GM21737 (cell line): ENCODE data around the gene BTNL8.

ENCODE experiments used
- ATAC-seq: cut with Tn5 transposase; IDR thresholded peaks from one replicate; pipeline ENCODE4 v1.9.1; 2021; ENCODE audit warnings: mild to moderate bottlenecking, moderate library complexity; ENCODE audit not compliant: unreplicated experiment

The BTNL8 gene

GRCh38 chr5:180950291-180950949, 51.5 kb downstream of the BTNL8 start:
- ATAC-seq, result no peak

GRCh38 chr5:180959661-180960060, 60.7 kb downstream of the BTNL8 start:
- ATAC-seq, result no peak

- no peak for ATAC-seq
Observed at GRCh38 chr5:180960209-180960608, 61.2 kb downstream of the BTNL8 start.

- no peak for ATAC-seq
Observed at GRCh38 chr5:180969406-180969805, 70.4 kb downstream of the BTNL8 start.

GRCh38 chr5:180970336-180970735, 71.4 kb downstream of the BTNL8 start:
- ATAC-seq, result no peak

- no peak for ATAC-seq
Observed at GRCh38 chr5:180970875-180971274, 71.9 kb downstream of the BTNL8 start.

GRCh38 chr5:180974612-180975315, 75.8 kb downstream of the BTNL8 start:
- peak; percentile 13 for ATAC-seq

GRCh38 chr5:180975338-180975737, 76.4 kb downstream of the BTNL8 start:
- ATAC-seq, result peak; percentile 88

GRCh38 chr5:180976518-180976917, 77.6 kb downstream of the BTNL8 start:
- no peak for ATAC-seq

GRCh38 chr5:180977852-180978251, 78.9 kb downstream of the BTNL8 start:
- no peak for ATAC-seq

- no peak for ATAC-seq
Observed at GRCh38 chr5:180982008-180982741, 83.2 kb downstream of the BTNL8 start.

GRCh38 chr5:180988016-180988415, 89.1 kb downstream of the BTNL8 start:
- no peak for ATAC-seq

- no peak for ATAC-seq
Observed at GRCh38 chr5:180988592-180988991, 89.6 kb downstream of the BTNL8 start, which contains the start of gene BTNL3. Gene BTNL3, plus strand, starts transcription at chr5:180988846. Its CDS starts 183 bp downstream, at chr5:180989029.

- no peak for ATAC-seq
Observed at GRCh38 chr5:180990086-180990881, 91.3 kb downstream of the BTNL8 start.

- ATAC-seq, result no peak
Observed at GRCh38 chr5:180990882-180991242, 91.9 kb downstream of the BTNL8 start.
